ENCODE measurements around the gene TPCN1.

Gene TPCN1

GRCh38 chr12:113174461-113175384, 46.5 kb upstream of the TPCN1 start:
- Histone ChIP-seq H3K36me3 (ENCODE audit: low read depth) (peaks cover 88% of the 10 kb centered on the region), H3K4me1 (ENCODE audit: insufficient read depth, poor library complexity, severe bottlenecking) (no peaks in the 10 kb centered on the region), H3K9me3 (ENCODE audit: severe bottlenecking) (no peaks in the 10 kb centered on the region), H3K27ac (ENCODE audit: poor library complexity, severe bottlenecking) (no peak overlapping the region), H3K27me3 (ENCODE audit: insufficient read depth, poor library complexity, severe bottlenecking) (no peaks in the 10 kb centered on the region), H3K4me3 (ENCODE audit: severe bottlenecking) (no peak overlapping the region)
- DNase-seq (ENCODE audit: low spot score) (no peak), ATAC-seq (ENCODE audit: low read depth) (peak; percentile 70)
- peak; percentile 95 for TF ChIP-seq CTCF (IDR thresholded peaks at IDR 0.05; ENCODE audit: poor library complexity, severe bottlenecking)

- no peak overlapping the region for H3K4me3 ChIP-seq (ENCODE audit: severe bottlenecking)
- no peaks in the 10 kb centered on the region for H3K4me1 ChIP-seq (ENCODE audit: insufficient read depth, poor library complexity, severe bottlenecking)
- no peaks in the 10 kb centered on the region for H3K9me3 ChIP-seq (ENCODE audit: severe bottlenecking)
- DNase-seq (ENCODE audit: low spot score) = no peak
- peaks cover 71% of the 10 kb centered on the region for H3K36me3 ChIP-seq (ENCODE audit: low read depth)
- no peak for ATAC-seq (ENCODE audit: low read depth)
- no peak overlapping the region for H3K27ac ChIP-seq (ENCODE audit: poor library complexity, severe bottlenecking)
- no peaks in the 10 kb centered on the region for H3K27me3 ChIP-seq (ENCODE audit: insufficient read depth, poor library complexity, severe bottlenecking)
- no peak for TF ChIP-seq CTCF (IDR thresholded peaks at IDR 0.05; ENCODE audit: poor library complexity, severe bottlenecking)
These were observed 42.2 kb upstream of the TPCN1 start for GRCh38 chr12:113179023-113179422.

GRCh38 chr12:113180333-113180732, 40.9 kb upstream of the TPCN1 start:
- Histone ChIP-seq H3K4me1 (ENCODE audit: insufficient read depth, poor library complexity, severe bottlenecking) (peaks cover 3% of the 10 kb centered on the region), H3K9me3 (ENCODE audit: severe bottlenecking) (no peaks in the 10 kb centered on the region), H3K27ac (ENCODE audit: poor library complexity, severe bottlenecking) (no peak overlapping the region), H3K4me3 (ENCODE audit: severe bottlenecking) (no peak overlapping the region), H3K27me3 (ENCODE audit: insufficient read depth, poor library complexity, severe bottlenecking) (no peaks in the 10 kb centered on the region), H3K36me3 (ENCODE audit: low read depth) (peaks cover 69% of the 10 kb centered on the region)
- TF ChIP-seq CTCF (IDR thresholded peaks at IDR 0.05; ENCODE audit: poor library complexity, severe bottlenecking) = no peak
- ATAC-seq (ENCODE audit: low read depth) = no peak
- no peak for DNase-seq (ENCODE audit: low spot score)

- H3K36me3 ChIP-seq (ENCODE audit: low read depth) = peaks cover 62% of the 10 kb centered on the region
- TF ChIP-seq CTCF (IDR thresholded peaks at IDR 0.05; ENCODE audit: poor library complexity, severe bottlenecking) = no peak
- H3K4me1 ChIP-seq (ENCODE audit: insufficient read depth, poor library complexity, severe bottlenecking) = peaks cover 3% of the 10 kb centered on the region
- H3K4me3 ChIP-seq (ENCODE audit: severe bottlenecking) = no peak overlapping the region
- no peaks in the 10 kb centered on the region for H3K9me3 ChIP-seq (ENCODE audit: severe bottlenecking)
- H3K27ac ChIP-seq (ENCODE audit: poor library complexity, severe bottlenecking) = no peak overlapping the region
- H3K27me3 ChIP-seq (ENCODE audit: insufficient read depth, poor library complexity, severe bottlenecking) = no peaks in the 10 kb centered on the region
- ATAC-seq (ENCODE audit: low read depth) (no peak), DNase-seq (ENCODE audit: low spot score) (no peak)
These were observed 39.3 kb upstream of the TPCN1 start for GRCh38 chr12:113181975-113182374.

- TF ChIP-seq CTCF (IDR thresholded peaks at IDR 0.05; ENCODE audit: poor library complexity, severe bottlenecking) = no peak
- Histone ChIP-seq H3K27ac (ENCODE audit: poor library complexity, severe bottlenecking) (no peak overlapping the region), H3K36me3 (ENCODE audit: low read depth) (peaks cover 55% of the 10 kb centered on the region), H3K9me3 (ENCODE audit: severe bottlenecking) (no peaks in the 10 kb centered on the region), H3K27me3 (ENCODE audit: insufficient read depth, poor library complexity, severe bottlenecking) (no peaks in the 10 kb centered on the region), H3K4me1 (ENCODE audit: insufficient read depth, poor library complexity, severe bottlenecking) (peaks cover 3% of the 10 kb centered on the region), H3K4me3 (ENCODE audit: severe bottlenecking) (no peak overlapping the region)
- no peak for DNase-seq (ENCODE audit: low spot score)
- ATAC-seq (ENCODE audit: low read depth) = no peak
These were observed 38.2 kb upstream of the TPCN1 start for GRCh38 chr12:113183030-113183589.

Data from RWPE2 (cell line).